ENCODE measurements around the gene AOAH.
"Not testable (repeated sequence)": the region's sequence is repeated elsewhere in the genome, so short reads cannot be mapped to it uniquely, and the experiment has no call there.

Gene AOAH

DNA sequence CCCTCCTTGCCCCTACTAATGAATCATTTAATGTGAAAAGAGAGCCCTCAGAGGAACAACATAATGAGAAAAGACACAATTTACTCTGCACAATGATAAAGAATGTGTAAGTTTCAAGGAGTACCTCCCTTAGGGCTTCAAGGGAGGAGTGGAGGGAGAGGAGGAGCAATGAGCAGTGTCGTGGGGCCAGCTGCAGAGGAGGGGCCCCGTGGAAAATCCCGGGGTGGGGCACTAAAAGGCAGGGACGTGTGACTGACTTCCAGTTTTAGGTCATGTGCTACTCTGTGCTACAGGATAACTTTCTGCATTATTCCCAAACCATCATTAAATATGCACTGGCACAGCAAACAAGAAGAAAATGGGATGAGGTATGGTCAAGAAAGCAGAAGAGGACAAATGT lies 226.5 kb downstream of the AOAH start:
- H3K9me3 ChIP-seq, result no peaks in the 10 kb centered on the region
- H3K27me3 ChIP-seq, result no peaks in the 10 kb centered on the region
- no peak overlapping the region for H3K4me3 ChIP-seq (ENCODE audit: low read depth in 1 of 2, low read length in 1 of 2)
- no peak overlapping the region for H3K27ac ChIP-seq
- no peaks in the 10 kb centered on the region for H3K4me1 ChIP-seq (ENCODE audit: control insufficient read depth in 1 of 2, insufficient read depth in 1 of 2, low read depth in 1 of 2, low read length in 1 of 2)
- no peaks in the 10 kb centered on the region for H3K36me3 ChIP-seq
- TF ChIP-seq, protein P1, sequence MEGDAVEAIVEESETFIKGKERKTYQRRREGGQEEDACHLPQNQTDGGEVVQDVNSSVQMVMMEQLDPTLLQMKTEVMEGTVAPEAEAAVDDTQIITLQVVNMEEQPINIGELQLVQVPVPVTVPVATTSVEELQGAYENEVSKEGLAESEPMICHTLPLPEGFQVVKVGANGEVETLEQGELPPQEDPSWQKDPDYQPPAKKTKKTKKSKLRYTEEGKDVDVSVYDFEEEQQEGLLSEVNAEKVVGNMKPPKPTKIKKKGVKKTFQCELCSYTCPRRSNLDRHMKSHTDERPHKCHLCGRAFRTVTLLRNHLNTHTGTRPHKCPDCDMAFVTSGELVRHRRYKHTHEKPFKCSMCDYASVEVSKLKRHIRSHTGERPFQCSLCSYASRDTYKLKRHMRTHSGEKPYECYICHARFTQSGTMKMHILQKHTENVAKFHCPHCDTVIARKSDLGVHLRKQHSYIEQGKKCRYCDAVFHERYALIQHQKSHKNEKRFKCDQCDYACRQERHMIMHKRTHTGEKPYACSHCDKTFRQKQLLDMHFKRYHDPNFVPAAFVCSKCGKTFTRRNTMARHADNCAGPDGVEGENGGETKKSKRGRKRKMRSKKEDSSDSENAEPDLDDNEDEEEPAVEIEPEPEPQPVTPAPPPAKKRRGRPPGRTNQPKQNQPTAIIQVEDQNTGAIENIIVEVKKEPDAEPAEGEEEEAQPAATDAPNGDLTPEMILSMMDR (IDR thresholded peaks at IDR 0.05), result no peak

DNA sequence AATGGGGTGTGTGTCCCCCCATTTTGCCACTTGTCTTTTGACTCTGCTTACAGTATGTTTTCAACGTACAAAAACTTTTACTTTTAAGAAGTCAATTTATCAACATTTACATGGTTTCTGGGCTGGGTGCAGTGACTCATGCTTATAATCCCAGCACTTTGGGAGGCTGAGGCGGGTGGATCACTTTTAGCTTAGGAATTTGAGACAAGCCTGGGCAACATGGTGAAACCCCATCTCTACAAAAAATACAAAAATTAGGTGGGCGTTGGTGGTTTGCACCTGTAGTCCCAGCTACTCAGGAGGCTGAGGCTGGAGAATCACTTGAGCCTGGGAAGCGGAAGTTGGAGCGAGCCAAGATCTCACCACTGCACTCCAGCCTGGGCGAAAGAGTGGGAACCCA lies 227.1 kb downstream of the AOAH start:
- H3K27ac ChIP-seq, H3K36me3 ChIP-seq: not testable (repeated sequence)

GRCh38 chr7:36496576-36496975 lies 227.7 kb downstream of the AOAH start:
- no peaks in the 10 kb centered on the region for H3K4me1 ChIP-seq (ENCODE audit: control insufficient read depth in 1 of 2, insufficient read depth in 1 of 2, low read depth in 1 of 2, low read length in 1 of 2)
- H3K27me3 ChIP-seq, result no peaks in the 10 kb centered on the region
- no peaks in the 10 kb centered on the region for H3K36me3 ChIP-seq
- TF ChIP-seq, protein P1 (IDR thresholded peaks at IDR 0.05), result no peak
- H3K9me3 ChIP-seq, result no peaks in the 10 kb centered on the region
- H3K4me3 ChIP-seq (ENCODE audit: low read depth in 1 of 2, low read length in 1 of 2), result no peak overlapping the region
- H3K27ac ChIP-seq, result no peak overlapping the region

More for the DNA sequence above, 227.1 kb downstream of the AOAH start:
- H3K9me3 ChIP-seq; H3K4me3 ChIP-seq (ENCODE audit: low read depth in 1 of 2, low read length in 1 of 2); H3K4me1 ChIP-seq (ENCODE audit: control insufficient read depth in 1 of 2, insufficient read depth in 1 of 2, low read depth in 1 of 2, low read length in 1 of 2); H3K27me3 ChIP-seq: not testable (repeated sequence)

GRCh38 chr7:36491317-36491716 lies 233.0 kb downstream of the AOAH start:
- no peaks in the 10 kb centered on the region for H3K4me1 ChIP-seq (ENCODE audit: control insufficient read depth in 1 of 2, insufficient read depth in 1 of 2, low read depth in 1 of 2, low read length in 1 of 2)
- H3K9me3 ChIP-seq, result no peaks in the 10 kb centered on the region
- H3K27ac ChIP-seq, result no peak overlapping the region
- no peaks in the 10 kb centered on the region for H3K36me3 ChIP-seq
- TF ChIP-seq, protein P1 (IDR thresholded peaks at IDR 0.05), result no peak
- H3K27me3 ChIP-seq, result no peaks in the 10 kb centered on the region
- H3K4me3 ChIP-seq (ENCODE audit: low read depth in 1 of 2, low read length in 1 of 2), result no peak overlapping the region

- Histone ChIP-seq H3K4me1 (ENCODE audit: control insufficient read depth in 1 of 2, insufficient read depth in 1 of 2, low read depth in 1 of 2, low read length in 1 of 2) (no peaks in the 10 kb centered on the region), H3K4me3 (ENCODE audit: low read depth in 1 of 2, low read length in 1 of 2) (no peak overlapping the region), H3K36me3 (no peaks in the 10 kb centered on the region), H3K27me3 (no peaks in the 10 kb centered on the region), H3K9me3 (no peaks in the 10 kb centered on the region), H3K27ac (no peak overlapping the region)
- TF ChIP-seq, protein P1 (IDR thresholded peaks at IDR 0.05), result no peak
Measured at GRCh38 chr7:36490419-36490830, 233.9 kb downstream of the AOAH start.

DNA sequence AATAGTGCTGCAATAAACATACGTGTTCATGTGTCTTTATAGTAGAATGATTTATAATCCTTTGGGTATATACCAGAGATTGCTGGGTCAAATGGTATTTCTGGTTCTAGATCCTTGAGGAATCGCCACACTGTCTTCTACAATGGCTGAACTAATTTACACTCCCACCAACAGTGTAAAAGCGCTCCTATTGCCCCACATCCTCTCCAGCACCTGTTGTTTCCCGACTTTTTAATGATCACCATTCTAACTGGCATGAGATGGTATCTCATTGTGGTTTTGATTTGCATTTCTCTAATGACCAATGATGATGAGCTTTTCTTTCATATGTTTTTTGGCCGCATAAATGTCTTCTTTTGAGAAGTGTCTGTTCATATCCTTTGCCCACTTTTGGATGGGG lies 235.6 kb downstream of the AOAH start:
- not testable (repeated sequence) for H3K27ac ChIP-seq; H3K36me3 ChIP-seq; H3K4me1 ChIP-seq (ENCODE audit: control insufficient read depth in 1 of 2, insufficient read depth in 1 of 2, low read depth in 1 of 2, low read length in 1 of 2); H3K9me3 ChIP-seq; H3K4me3 ChIP-seq (ENCODE audit: low read depth in 1 of 2, low read length in 1 of 2); H3K27me3 ChIP-seq

GRCh38 chr7:36487756-36488336 lies 236.4 kb downstream of the AOAH start:
- no peaks in the 10 kb centered on the region for H3K36me3 ChIP-seq
- no peaks in the 10 kb centered on the region for H3K4me1 ChIP-seq (ENCODE audit: control insufficient read depth in 1 of 2, insufficient read depth in 1 of 2, low read depth in 1 of 2, low read length in 1 of 2)
- no peak overlapping the region for H3K4me3 ChIP-seq (ENCODE audit: low read depth in 1 of 2, low read length in 1 of 2)
- no peaks in the 10 kb centered on the region for H3K27me3 ChIP-seq
- TF ChIP-seq, protein P1 (IDR thresholded peaks at IDR 0.05), result peak; percentile 52
- H3K27ac ChIP-seq, result no peak overlapping the region
- H3K9me3 ChIP-seq, result no peaks in the 10 kb centered on the region
